ENCODE results near the gene AMN1. TPM values are rescaled to one million over a fixed set of nuclear protein-coding genes. Genes with fewer than 3 reads are reported as not detected.

AMN1 gene
- total and polyA plus RNA-seq, 2 experiments from 2014 or later = 12.6 to 17.7 TPM

DNA sequence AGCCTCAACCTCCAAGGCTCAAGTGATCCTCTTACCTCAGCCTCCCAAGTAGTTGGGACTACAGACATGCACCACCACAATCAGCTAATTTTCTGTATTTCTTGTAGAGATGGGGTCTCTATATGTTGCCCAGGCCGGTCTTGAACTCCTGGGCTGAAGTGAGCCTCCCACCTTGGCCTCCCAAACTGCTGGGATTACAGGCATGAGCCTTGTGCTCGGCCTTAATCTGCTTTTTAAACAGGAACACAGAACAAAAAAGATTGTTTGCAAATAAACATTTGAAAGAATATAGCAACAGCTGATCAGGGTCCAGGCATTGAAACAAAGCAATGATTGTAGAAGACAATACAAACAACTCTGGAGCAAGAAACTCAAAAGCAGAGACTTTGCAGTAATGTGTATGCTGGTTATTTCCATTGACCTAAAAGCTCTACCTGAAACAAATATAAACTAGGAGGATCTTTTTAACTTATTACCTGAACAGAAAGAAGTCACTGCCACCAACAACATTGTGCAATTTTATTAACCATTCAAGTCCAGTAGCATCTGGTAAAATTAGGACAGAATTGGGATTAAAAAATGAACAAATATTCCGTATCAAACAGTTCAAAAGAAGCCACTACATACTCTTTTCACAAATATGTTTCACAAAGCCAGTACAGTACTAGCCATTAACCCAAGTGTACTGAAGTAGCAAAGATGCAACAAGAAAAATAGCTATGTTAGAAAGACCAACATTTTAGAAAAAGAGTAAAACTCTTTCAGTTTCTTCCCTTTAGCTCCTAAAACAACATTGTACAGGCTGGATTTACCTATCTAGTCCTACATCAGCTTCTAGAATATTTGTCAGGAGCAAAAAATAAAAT lies 14.2 kb downstream of the AMN1 start (continued):
- TF ChIP-seq, protein P1, sequence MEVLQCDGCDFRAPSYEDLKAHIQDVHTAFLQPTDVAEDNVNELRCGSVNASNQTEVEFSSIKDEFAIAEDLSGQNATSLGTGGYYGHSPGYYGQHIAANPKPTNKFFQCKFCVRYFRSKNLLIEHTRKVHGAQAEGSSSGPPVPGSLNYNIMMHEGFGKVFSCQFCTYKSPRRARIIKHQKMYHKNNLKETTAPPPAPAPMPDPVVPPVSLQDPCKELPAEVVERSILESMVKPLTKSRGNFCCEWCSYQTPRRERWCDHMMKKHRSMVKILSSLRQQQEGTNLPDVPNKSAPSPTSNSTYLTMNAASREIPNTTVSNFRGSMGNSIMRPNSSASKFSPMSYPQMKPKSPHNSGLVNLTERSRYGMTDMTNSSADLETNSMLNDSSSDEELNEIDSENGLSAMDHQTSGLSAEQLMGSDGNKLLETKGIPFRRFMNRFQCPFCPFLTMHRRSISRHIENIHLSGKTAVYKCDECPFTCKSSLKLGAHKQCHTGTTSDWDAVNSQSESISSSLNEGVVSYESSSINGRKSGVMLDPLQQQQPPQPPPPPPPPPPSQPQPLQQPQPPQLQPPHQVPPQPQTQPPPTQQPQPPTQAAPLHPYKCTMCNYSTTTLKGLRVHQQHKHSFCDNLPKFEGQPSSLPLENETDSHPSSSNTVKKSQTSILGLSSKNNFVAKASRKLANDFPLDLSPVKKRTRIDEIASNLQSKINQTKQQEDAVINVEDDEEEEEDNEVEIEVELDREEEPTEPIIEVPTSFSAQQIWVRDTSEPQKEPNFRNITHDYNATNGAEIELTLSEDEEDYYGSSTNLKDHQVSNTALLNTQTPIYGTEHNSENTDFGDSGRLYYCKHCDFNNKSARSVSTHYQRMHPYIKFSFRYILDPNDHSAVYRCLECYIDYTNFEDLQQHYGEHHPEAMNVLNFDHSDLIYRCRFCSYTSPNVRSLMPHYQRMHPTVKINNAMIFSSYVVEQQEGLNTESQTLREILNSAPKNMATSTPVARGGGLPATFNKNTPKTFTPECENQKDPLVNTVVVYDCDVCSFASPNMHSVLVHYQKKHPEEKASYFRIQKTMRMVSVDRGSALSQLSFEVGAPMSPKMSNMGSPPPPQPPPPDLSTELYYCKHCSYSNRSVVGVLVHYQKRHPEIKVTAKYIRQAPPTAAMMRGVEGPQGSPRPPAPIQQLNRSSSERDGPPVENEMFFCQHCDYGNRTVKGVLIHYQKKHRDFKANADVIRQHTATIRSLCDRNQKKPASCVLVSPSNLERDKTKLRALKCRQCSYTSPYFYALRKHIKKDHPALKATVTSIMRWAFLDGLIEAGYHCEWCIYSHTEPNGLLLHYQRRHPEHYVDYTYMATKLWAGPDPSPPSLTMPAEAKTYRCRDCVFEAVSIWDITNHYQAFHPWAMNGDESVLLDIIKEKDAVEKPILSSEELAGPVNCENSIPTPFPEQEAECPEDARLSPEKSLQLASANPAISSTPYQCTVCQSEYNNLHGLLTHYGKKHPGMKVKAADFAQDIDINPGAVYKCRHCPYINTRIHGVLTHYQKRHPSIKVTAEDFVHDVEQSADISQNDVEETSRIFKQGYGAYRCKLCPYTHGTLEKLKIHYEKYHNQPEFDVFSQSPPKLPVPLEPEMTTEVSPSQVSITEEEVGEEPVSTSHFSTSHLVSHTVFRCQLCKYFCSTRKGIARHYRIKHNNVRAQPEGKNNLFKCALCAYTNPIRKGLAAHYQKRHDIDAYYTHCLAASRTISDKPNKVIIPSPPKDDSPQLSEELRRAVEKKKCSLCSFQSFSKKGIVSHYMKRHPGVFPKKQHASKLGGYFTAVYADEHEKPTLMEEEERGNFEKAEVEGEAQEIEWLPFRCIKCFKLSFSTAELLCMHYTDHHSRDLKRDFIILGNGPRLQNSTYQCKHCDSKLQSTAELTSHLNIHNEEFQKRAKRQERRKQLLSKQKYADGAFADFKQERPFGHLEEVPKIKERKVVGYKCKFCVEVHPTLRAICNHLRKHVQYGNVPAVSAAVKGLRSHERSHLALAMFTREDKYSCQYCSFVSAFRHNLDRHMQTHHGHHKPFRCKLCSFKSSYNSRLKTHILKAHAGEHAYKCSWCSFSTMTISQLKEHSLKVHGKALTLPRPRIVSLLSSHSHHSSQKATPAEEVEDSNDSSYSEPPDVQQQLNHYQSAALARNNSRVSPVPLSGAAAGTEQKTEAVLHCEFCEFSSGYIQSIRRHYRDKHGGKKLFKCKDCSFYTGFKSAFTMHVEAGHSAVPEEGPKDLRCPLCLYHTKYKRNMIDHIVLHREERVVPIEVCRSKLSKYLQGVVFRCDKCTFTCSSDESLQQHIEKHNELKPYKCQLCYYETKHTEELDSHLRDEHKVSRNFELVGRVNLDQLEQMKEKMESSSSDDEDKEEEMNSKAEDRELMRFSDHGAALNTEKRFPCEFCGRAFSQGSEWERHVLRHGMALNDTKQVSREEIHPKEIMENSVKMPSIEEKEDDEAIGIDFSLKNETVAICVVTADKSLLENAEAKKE (CRISPR knock-in tag; IDR thresholded peaks at IDR 0.05) = no peak
- TF ChIP-seq ZNF114 (CRISPR knock-in tag; IDR thresholded peaks at IDR 0.05) = no peak
- TF ChIP-seq EZH2 (IDR thresholded peaks at IDR 0.05; ENCODE audit: low read depth, unreplicated experiment) = no peak
- TF ChIP-seq, protein P2, sequence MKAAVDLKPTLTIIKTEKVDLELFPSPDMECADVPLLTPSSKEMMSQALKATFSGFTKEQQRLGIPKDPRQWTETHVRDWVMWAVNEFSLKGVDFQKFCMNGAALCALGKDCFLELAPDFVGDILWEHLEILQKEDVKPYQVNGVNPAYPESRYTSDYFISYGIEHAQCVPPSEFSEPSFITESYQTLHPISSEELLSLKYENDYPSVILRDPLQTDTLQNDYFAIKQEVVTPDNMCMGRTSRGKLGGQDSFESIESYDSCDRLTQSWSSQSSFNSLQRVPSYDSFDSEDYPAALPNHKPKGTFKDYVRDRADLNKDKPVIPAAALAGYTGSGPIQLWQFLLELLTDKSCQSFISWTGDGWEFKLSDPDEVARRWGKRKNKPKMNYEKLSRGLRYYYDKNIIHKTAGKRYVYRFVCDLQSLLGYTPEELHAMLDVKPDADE (IDR thresholded peaks at IDR 0.05) = no peak
- no peak for TF ChIP-seq ZNF331 (CRISPR knock-in tag; IDR thresholded peaks at IDR 0.05; ENCODE audit: low read depth)
- no peak for TF ChIP-seq EZH2phosphoT487 (IDR thresholded peaks at IDR 0.05; ENCODE audit: unreplicated experiment)
- TF ChIP-seq, protein P3, sequence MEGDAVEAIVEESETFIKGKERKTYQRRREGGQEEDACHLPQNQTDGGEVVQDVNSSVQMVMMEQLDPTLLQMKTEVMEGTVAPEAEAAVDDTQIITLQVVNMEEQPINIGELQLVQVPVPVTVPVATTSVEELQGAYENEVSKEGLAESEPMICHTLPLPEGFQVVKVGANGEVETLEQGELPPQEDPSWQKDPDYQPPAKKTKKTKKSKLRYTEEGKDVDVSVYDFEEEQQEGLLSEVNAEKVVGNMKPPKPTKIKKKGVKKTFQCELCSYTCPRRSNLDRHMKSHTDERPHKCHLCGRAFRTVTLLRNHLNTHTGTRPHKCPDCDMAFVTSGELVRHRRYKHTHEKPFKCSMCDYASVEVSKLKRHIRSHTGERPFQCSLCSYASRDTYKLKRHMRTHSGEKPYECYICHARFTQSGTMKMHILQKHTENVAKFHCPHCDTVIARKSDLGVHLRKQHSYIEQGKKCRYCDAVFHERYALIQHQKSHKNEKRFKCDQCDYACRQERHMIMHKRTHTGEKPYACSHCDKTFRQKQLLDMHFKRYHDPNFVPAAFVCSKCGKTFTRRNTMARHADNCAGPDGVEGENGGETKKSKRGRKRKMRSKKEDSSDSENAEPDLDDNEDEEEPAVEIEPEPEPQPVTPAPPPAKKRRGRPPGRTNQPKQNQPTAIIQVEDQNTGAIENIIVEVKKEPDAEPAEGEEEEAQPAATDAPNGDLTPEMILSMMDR (conservative IDR thresholded peaks at IDR 0.05; ENCODE audit: low read depth in 2 of 2) = no peak
